ENCODE data around the gene DMD.

DMD gene

DNA sequence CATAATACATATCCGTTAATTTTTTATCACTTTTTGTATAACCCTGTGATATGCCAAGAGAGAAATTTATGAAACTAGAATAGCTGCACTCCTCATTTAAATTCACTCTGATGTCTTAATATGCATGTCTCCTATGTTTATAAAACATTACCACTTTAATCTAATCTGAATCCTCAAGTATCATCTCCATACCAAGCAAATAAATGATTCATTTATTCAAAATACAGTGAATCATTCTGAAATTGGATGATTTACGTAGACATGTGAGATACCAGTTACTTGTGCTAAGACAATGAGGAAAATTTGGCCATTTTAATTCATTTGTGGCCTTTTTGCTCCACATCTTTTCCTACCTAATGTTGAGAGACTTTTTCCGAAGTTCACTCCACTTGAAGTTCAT, 1704.4 kb downstream of the DMD start:
- H3K36me3 Mint-ChIP-seq (ENCODE audit: low read depth): no peaks in the 10 kb centered on the region
- peaks cover 4% of the 10 kb centered on the region for H3K4me1 Mint-ChIP-seq
- H3K9me3 Mint-ChIP-seq: peaks cover 9% of the 10 kb centered on the region
- no peak overlapping the region for H3K4me3 Mint-ChIP-seq
- TF ChIP-seq, protein P1, sequence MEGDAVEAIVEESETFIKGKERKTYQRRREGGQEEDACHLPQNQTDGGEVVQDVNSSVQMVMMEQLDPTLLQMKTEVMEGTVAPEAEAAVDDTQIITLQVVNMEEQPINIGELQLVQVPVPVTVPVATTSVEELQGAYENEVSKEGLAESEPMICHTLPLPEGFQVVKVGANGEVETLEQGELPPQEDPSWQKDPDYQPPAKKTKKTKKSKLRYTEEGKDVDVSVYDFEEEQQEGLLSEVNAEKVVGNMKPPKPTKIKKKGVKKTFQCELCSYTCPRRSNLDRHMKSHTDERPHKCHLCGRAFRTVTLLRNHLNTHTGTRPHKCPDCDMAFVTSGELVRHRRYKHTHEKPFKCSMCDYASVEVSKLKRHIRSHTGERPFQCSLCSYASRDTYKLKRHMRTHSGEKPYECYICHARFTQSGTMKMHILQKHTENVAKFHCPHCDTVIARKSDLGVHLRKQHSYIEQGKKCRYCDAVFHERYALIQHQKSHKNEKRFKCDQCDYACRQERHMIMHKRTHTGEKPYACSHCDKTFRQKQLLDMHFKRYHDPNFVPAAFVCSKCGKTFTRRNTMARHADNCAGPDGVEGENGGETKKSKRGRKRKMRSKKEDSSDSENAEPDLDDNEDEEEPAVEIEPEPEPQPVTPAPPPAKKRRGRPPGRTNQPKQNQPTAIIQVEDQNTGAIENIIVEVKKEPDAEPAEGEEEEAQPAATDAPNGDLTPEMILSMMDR (IDR thresholded peaks at IDR 0.05; ENCODE audit: unreplicated experiment in 3 of 3): no peak
- no peak overlapping the region for H3K27ac Mint-ChIP-seq
- H3K27me3 Mint-ChIP-seq (ENCODE audit: low read depth): no peaks in the 10 kb centered on the region

DNA sequence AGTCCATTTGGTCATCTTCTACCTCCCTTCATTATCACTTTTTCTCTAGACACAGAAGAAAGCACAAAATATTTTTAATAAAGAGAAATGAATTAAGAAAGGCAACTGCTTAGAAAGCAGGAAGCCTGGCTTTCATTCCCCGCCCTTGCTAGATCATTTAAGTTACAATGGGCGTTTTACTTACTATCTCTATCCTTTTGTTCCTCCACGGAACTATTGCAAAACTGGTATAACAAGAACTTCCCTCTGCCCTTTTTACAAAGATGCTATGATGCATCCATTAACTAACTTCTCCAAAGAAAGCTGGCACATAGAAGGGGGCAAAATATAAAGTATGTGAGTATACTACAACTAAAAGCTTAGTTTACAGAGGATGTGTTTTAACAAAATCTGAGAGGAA, 1705.0 kb downstream of the DMD start:
- peaks cover 9% of the 10 kb centered on the region for H3K9me3 Mint-ChIP-seq
- H3K4me1 Mint-ChIP-seq: peaks cover 4% of the 10 kb centered on the region
- TF ChIP-seq, protein P1 (IDR thresholded peaks at IDR 0.05; ENCODE audit: unreplicated experiment in 3 of 3): no peak
- H3K4me3 Mint-ChIP-seq: no peak overlapping the region
- no peaks in the 10 kb centered on the region for H3K36me3 Mint-ChIP-seq (ENCODE audit: low read depth)
- H3K27ac Mint-ChIP-seq: no peak overlapping the region
- no peaks in the 10 kb centered on the region for H3K27me3 Mint-ChIP-seq (ENCODE audit: low read depth)

DNA sequence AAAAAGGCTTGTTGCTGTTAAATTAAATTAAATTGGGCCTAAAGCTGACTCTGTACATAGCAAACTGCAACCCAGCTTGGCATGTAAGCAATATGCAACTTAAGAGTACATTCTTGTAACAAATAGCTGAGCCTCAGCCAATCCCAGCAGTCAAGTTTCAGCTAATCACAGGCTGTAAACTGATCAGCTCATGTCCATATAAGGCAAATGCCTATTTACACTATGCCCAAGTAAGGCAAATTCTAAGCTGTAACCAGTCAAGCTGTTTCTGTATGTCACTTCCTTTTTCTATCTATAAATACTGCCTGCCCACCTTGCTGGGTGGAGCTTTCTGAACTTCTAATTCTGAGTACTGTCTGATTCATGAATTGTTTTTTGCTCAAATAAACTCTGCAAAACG, 1710.4 kb downstream of the DMD start:
- no peaks in the 10 kb centered on the region for H3K27me3 Mint-ChIP-seq (ENCODE audit: low read depth)
- H3K9me3 Mint-ChIP-seq: peaks cover 4% of the 10 kb centered on the region
- TF ChIP-seq, protein P1 (IDR thresholded peaks at IDR 0.05; ENCODE audit: unreplicated experiment in 3 of 3): no peak
- no peak overlapping the region for H3K27ac Mint-ChIP-seq
- H3K4me3 Mint-ChIP-seq: no peak overlapping the region
- no peaks in the 10 kb centered on the region for H3K4me1 Mint-ChIP-seq
- H3K36me3 Mint-ChIP-seq (ENCODE audit: low read depth): no peaks in the 10 kb centered on the region

DNA sequence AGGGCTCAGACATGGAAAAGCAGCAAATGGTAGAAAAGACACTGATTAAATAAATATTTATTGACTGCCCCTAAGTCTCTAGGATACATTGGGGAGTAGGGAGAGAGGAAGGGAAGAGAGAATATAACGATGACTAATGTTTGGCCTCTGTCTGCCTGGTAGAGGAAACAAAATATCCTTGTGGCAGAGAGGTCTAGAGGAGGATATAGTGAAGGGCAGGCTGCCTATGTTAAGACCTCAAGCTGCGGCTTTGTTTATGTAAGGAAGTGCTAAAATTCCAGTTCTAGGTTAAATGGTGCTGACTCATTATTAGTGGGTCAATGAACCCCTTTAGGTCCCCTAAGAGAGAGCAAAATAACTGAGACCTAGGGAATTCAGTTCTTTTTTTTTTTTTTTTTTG, 1712.2 kb downstream of the DMD start:
- Mint-ChIP-seq H3K27me3 (ENCODE audit: low read depth) (no peaks in the 10 kb centered on the region), H3K27ac (no peak overlapping the region), H3K4me1 (no peaks in the 10 kb centered on the region), H3K9me3 (peaks cover 9% of the 10 kb centered on the region), H3K4me3 (no peak overlapping the region), H3K36me3 (ENCODE audit: low read depth) (no peaks in the 10 kb centered on the region)
- TF ChIP-seq, protein P1 (IDR thresholded peaks at IDR 0.05; ENCODE audit: unreplicated experiment in 3 of 3): no peak

DNA sequence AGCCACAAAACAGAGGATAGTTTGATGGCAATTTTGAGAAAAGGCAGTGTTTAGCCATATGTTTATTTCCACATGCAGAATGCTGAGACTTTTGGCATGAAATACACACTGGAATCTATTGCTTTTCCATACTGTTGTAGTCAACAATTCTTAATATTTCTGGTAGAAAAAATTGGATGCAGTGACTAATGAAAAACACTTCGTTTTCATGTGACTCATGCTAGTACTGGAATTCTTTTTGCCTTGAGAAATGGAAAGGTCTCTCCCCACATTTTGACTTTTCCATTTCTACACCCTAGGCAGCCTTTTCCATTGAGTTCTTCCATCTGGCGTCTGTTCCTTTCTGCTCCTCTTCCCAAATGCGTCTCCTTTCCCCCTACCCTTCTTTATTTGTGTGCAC, 1714.3 kb downstream of the DMD start:
- Mint-ChIP-seq H3K27me3 (ENCODE audit: low read depth) (no peaks in the 10 kb centered on the region), H3K4me3 (no peak overlapping the region), H3K27ac (no peak overlapping the region), H3K9me3 (peaks cover 6% of the 10 kb centered on the region), H3K4me1 (no peaks in the 10 kb centered on the region), H3K36me3 (ENCODE audit: low read depth) (no peaks in the 10 kb centered on the region)
- TF ChIP-seq, protein P1 (IDR thresholded peaks at IDR 0.05; ENCODE audit: unreplicated experiment in 3 of 3): no peak

DNA sequence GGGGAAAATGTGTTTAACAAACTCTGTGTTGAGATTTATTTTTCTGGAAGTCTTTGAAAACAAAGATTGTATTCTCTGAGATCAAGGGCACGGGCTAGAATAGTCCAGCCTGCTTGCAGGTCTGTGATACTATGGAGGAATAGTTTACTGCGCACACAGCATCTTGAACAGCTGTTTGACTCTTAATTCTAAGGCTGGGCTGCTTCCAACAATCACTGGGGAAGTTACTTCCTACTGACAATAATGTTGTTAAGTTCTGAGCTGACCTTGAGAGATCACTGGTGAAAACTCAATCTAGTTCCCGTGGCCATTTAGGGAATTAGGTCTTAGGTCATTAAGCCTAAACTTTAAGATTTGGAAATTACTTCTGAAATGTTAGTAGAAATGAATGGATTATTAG, 1723.4 kb downstream of the DMD start:
- Mint-ChIP-seq H3K27me3 (ENCODE audit: low read depth) (no peaks in the 10 kb centered on the region), H3K9me3 (peaks cover 6% of the 10 kb centered on the region), H3K27ac (no peak overlapping the region), H3K4me3 (no peak overlapping the region), H3K36me3 (ENCODE audit: low read depth) (no peaks in the 10 kb centered on the region), H3K4me1 (peaks cover 4% of the 10 kb centered on the region)
- TF ChIP-seq, protein P1 (IDR thresholded peaks at IDR 0.05; ENCODE audit: unreplicated experiment in 3 of 3): no peak
